ENCODE data around the gene MXRA7.

MXRA7 gene

GRCh38 chr17:76671123-76671911, 39.4 kb downstream of the MXRA7 start (continued):
- TF ChIP-seq ZNF791 (tag by site-specific recombination; IDR thresholded peaks at IDR 0.05) = no peak
- TF ChIP-seq, protein P1, sequence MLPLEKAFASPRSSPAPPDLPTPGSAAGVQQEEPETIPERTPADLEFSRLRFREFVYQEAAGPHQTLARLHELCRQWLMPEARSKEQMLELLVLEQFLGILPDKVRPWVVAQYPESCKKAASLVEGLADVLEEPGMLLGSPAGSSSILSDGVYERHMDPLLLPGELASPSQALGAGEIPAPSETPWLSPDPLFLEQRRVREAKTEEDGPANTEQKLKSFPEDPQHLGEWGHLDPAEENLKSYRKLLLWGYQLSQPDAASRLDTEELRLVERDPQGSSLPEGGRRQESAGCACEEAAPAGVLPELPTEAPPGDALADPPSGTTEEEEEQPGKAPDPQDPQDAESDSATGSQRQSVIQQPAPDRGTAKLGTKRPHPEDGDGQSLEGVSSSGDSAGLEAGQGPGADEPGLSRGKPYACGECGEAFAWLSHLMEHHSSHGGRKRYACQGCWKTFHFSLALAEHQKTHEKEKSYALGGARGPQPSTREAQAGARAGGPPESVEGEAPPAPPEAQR (tag by site-specific recombination; IDR thresholded peaks at IDR 0.05) = peak; percentile 90
- no peak for TF ChIP-seq PRDM6 (tag by site-specific recombination; IDR thresholded peaks at IDR 0.05)
- peak; percentile 84; the same call in 1 of the 2 replicates for TF ChIP-seq BCL11A (tag by site-specific recombination; IDR thresholded peaks at IDR 0.05; ENCODE audit: low read depth)
- no peak for TF ChIP-seq ZNF768 (tag by site-specific recombination; IDR thresholded peaks at IDR 0.05)
- no peak for TF ChIP-seq ZNF664 (tag by site-specific recombination; IDR thresholded peaks at IDR 0.05)
- no peak for TF ChIP-seq ZNF560 (tag by site-specific recombination; IDR thresholded peaks at IDR 0.05; ENCODE audit: borderline replicate concordance)
- TF ChIP-seq ZNF549 (tag by site-specific recombination; IDR thresholded peaks at IDR 0.05) = no peak
- TF ChIP-seq ZNF341 (tag by site-specific recombination; IDR thresholded peaks at IDR 0.05; ENCODE audit: low read depth) = peak; percentile 1; the same call in 1 of the 2 replicates
- peak; percentile 62 for TF ChIP-seq CTCF (tag by site-specific recombination; IDR thresholded peaks at IDR 0.05)
- peak; percentile 95 for TF ChIP-seq ZNF777 (tag by site-specific recombination; IDR thresholded peaks at IDR 0.05; ENCODE audit: borderline replicate concordance)
- no peak for TF ChIP-seq ZNF596 (tag by site-specific recombination; IDR thresholded peaks at IDR 0.05)
- TF ChIP-seq, protein P2, sequence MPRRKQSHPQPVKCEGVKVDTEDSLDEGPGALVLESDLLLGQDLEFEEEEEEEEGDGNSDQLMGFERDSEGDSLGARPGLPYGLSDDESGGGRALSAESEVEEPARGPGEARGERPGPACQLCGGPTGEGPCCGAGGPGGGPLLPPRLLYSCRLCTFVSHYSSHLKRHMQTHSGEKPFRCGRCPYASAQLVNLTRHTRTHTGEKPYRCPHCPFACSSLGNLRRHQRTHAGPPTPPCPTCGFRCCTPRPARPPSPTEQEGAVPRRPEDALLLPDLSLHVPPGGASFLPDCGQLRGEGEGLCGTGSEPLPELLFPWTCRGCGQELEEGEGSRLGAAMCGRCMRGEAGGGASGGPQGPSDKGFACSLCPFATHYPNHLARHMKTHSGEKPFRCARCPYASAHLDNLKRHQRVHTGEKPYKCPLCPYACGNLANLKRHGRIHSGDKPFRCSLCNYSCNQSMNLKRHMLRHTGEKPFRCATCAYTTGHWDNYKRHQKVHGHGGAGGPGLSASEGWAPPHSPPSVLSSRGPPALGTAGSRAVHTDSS (tag by site-specific recombination; IDR thresholded peaks at IDR 0.05) = no peak
- peak; percentile 84 for TF ChIP-seq ZEB2 (tag by site-specific recombination; IDR thresholded peaks at IDR 0.05)
- peak; percentile 73; the same call in 1 of the 2 replicates for TF ChIP-seq ZBTB21 (tag by site-specific recombination; IDR thresholded peaks at IDR 0.05)
- no peak for TF ChIP-seq ZNF112 (tag by site-specific recombination; IDR thresholded peaks at IDR 0.05)
- TF ChIP-seq ZNF510 (tag by site-specific recombination; IDR thresholded peaks at IDR 0.05; ENCODE audit: insufficient replicate concordance) = no peak
- peak; percentile 97 for TF ChIP-seq ZFP37 (tag by site-specific recombination; IDR thresholded peaks at IDR 0.05)
- no peak for TF ChIP-seq ZNF184 (tag by site-specific recombination; IDR thresholded peaks at IDR 0.05)
- TF ChIP-seq ZNF658 (tag by site-specific recombination; IDR thresholded peaks at IDR 0.05) = no peak
- TF ChIP-seq, protein P3, sequence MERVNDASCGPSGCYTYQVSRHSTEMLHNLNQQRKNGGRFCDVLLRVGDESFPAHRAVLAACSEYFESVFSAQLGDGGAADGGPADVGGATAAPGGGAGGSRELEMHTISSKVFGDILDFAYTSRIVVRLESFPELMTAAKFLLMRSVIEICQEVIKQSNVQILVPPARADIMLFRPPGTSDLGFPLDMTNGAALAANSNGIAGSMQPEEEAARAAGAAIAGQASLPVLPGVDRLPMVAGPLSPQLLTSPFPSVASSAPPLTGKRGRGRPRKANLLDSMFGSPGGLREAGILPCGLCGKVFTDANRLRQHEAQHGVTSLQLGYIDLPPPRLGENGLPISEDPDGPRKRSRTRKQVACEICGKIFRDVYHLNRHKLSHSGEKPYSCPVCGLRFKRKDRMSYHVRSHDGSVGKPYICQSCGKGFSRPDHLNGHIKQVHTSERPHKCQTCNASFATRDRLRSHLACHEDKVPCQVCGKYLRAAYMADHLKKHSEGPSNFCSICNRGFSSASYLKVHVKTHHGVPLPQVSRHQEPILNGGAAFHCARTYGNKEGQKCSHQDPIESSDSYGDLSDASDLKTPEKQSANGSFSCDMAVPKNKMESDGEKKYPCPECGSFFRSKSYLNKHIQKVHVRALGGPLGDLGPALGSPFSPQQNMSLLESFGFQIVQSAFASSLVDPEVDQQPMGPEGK (tag by site-specific recombination; IDR thresholded peaks at IDR 0.05) = peak; percentile 94
- peak; percentile 51; the same call in 1 of the 2 replicates for TF ChIP-seq WT1 (tag by site-specific recombination; IDR thresholded peaks at IDR 0.05)
- TF ChIP-seq KLF7 (tag by site-specific recombination; IDR thresholded peaks at IDR 0.05; ENCODE audit: borderline replicate concordance) = peak; percentile 82
- TF ChIP-seq ZNF423 (tag by site-specific recombination; IDR thresholded peaks at IDR 0.05) = no peak; the same call in none of the 2 replicates
- TF ChIP-seq EGR2 (tag by site-specific recombination; IDR thresholded peaks at IDR 0.05; ENCODE audit: low read depth) = peak; percentile 59; the same call in 1 of the 2 replicates
- TF ChIP-seq ZSCAN23 (tag by site-specific recombination; IDR thresholded peaks at IDR 0.05) = peak; percentile 88
- peak; percentile 96 for TF ChIP-seq ZSCAN4 (tag by site-specific recombination; IDR thresholded peaks at IDR 0.05)
- no peak for TF ChIP-seq HOXD13 (CRISPR knock-in tag; IDR thresholded peaks at IDR 0.05; ENCODE audit: borderline replicate concordance)
- peak; percentile 33; the same call in 1 of the 2 replicates for TF ChIP-seq ZBTB8A (tag by site-specific recombination; IDR thresholded peaks at IDR 0.05)
- no peak for TF ChIP-seq ZFP3 (tag by site-specific recombination; IDR thresholded peaks at IDR 0.05; ENCODE audit: low read depth)
- TF ChIP-seq ZNF121 (tag by site-specific recombination; IDR thresholded peaks at IDR 0.05) = peak; percentile 12; the same call in 1 of the 2 replicates

All from HEK293 (cell line).